Measurements from ENCODE around the gene CES5A. TPM values are rescaled to one million over a fixed set of nuclear protein-coding genes. Genes with fewer than 3 reads are reported as not detected.

The CES5A gene
- total and polyA plus RNA-seq, 10 of the 15 experiments (the other 5 are each of a cell fraction or from before 2014, with no cell fraction given) = 0.19 TPM; not detected in 9

- FAIRE-seq = no peak
- ChIA-PET RAD21 (ENCODE audit: unreplicated experiment) (no interaction called here), SMC1A (ENCODE audit: uncharacterized antibody, unreplicated experiment) (no interaction called here), CTCF (no interaction called here), POLR2A (interaction anchor here (0.6 kb wide), 1 partner anchor 462 kb away, joined by 3 read pairs; no protein-coding TSS in a partner anchor)
- BruUV-seq (replicated peaks) = no TSS peak
- TF ChIP-seq SMC3 (IDR thresholded peaks at IDR 0.05; ENCODE audit: borderline replicate concordance, low read length) (no peak), ZNF274 (IDR thresholded peaks at IDR 0.05; ENCODE audit: insufficient read depth, insufficient read length) (no peak), CREM (IDR thresholded peaks at IDR 0.05; ENCODE audit: low read depth) (no peak), SMAD5 (IDR thresholded peaks at IDR 0.05; ENCODE audit: low read depth) (no peak), SUZ12 (IDR thresholded peaks at IDR 0.05; ENCODE audit: unreplicated experiment) (no peak), MTA3 (IDR thresholded peaks at IDR 0.05; ENCODE audit: borderline replicate concordance, low read length) (no peak), MAX (IDR thresholded peaks at IDR 0.05; ENCODE audit: low read depth, low read length) (no peak), ATF7 (IDR thresholded peaks at IDR 0.05; ENCODE audit: low read depth) (no peak), PKNOX1 (IDR thresholded peaks at IDR 0.05) (no peak), SIN3A (IDR thresholded peaks at IDR 0.05; ENCODE audit: low read depth, low read length) (no peak), IRF5 (IDR thresholded peaks at IDR 0.05; ENCODE audit: borderline replicate concordance) (no peak), ZBTB11 (CRISPR knock-in tag; IDR thresholded peaks at IDR 0.05) (no peak), CBX5 (IDR thresholded peaks at IDR 0.05; ENCODE audit: low read depth) (no peak), BMI1 (IDR thresholded peaks at IDR 0.05; ENCODE audit: borderline replicate concordance) (no peak), TBL1XR1 (IDR thresholded peaks at IDR 0.05; ENCODE audit: low read depth, low read length) (no peak), IKZF2 (IDR thresholded peaks at IDR 0.05) (no peak), ATF3 (IDR thresholded peaks at IDR 0.05; ENCODE audit: borderline replicate concordance, extremely low read depth, low read depth, low read length) (no peak)
- Histone ChIP-seq H3K79me2 (ENCODE audit: control insufficient read depth, insufficient read depth, low read length) (no peaks in the 10 kb centered on the region), H3K36me3 (ENCODE audit: control insufficient read depth in 2 of 2, insufficient read depth in 2 of 2, low read length in 1 of 2) (no peaks in the 10 kb centered on the region), H3K27ac (ENCODE audit: control insufficient read depth, insufficient read depth) (no peak overlapping the region), H3K27me3 (replicated peaks in 1 of 2; ENCODE audit: control insufficient read depth in 2 of 2, insufficient read depth in 2 of 2, low read length in 1 of 2) (no peaks in the 10 kb centered on the region), H3K9ac (ENCODE audit: control insufficient read depth, insufficient read depth, low read length) (no peak overlapping the region), H3K4me1 (ENCODE audit: control insufficient read depth, insufficient read depth, low read length) (no peaks in the 10 kb centered on the region), H4K20me1 (ENCODE audit: control insufficient read depth, insufficient read depth) (no peaks in the 10 kb centered on the region), H3K4me2 (ENCODE audit: control insufficient read depth, insufficient read depth) (no peak overlapping the region), H3K4me3 (no peak overlapping the region), H2AFZ (ENCODE audit: control insufficient read depth, low read depth, low read length) (no peak overlapping the region), H3K9me3 (replicated peaks; ENCODE audit: control insufficient read depth, insufficient read depth, low read length) (no peaks in the 10 kb centered on the region)
- 0% methylated on average over 1 of the region's 1 CpG for WGBS (ENCODE audit: insufficient coverage, insufficient replicate concordance, low lambda C conversion rate, missing lambda C conversion rate)
- in situ Hi-C loops (cut with MboI) = no loop called here
- ATAC-seq = no peak
- DNase-seq (ENCODE audit: low read depth, low spot score) = no peak
- intact Hi-C loops (cut with micrococcal nuclease; ENCODE audit: unreplicated experiment) = no loop called here
Observed at GRCh38 chr16:55835581-55835980, 39.6 kb downstream of the CES5A start.
